ENCODE results near the gene DCANP1. TPM values are rescaled to one million over a fixed set of nuclear protein-coding genes. Genes with fewer than 3 reads are reported as not detected.
A peak's percentile ranks its signal among the peaks of the same experiment; 100 is the strongest.

The DCANP1 gene
- total and polyA plus RNA-seq, 2 of the 13 experiments (the other 11 are each of a cell fraction or from before 2014, with no cell fraction given) = not detected

GRCh38 chr5:135398855-135399793 lies 48.0 kb downstream of the DCANP1 start, which contains the start of gene MACROH2A1 (continued):
- TF ChIP-seq ZBTB14 (CRISPR knock-in tag; IDR thresholded peaks at IDR 0.05) (peak; percentile 57; the same call in 1 of the 2 replicates), ESRRA (CRISPR knock-in tag; IDR thresholded peaks at IDR 0.05; ENCODE audit: low read depth) (0 out of 2 replicates have a peak, but pooled peaks have one; percentile 66), ARID4A (CRISPR knock-in tag; IDR thresholded peaks at IDR 0.05; ENCODE audit: borderline replicate concordance) (peak; percentile 83; the same call in 1 of the 2 replicates), NCOA2 (CRISPR knock-in tag; IDR thresholded peaks at IDR 0.05) (peak; percentile 44; the same call in 1 of the 2 replicates), SPEN (CRISPR knock-in tag; IDR thresholded peaks at IDR 0.05; ENCODE audit: low read depth) (peak; percentile 75; the same call in 1 of the 2 replicates), TBL1XR1 (IDR thresholded peaks at IDR 0.05; ENCODE audit: borderline replicate concordance, low read length, partially characterized antibody) (peak; percentile 66), ZHX2 (IDR thresholded peaks at IDR 0.05; ENCODE audit: low read depth) (no peak), ZHX2 (CRISPR knock-in tag; IDR thresholded peaks at IDR 0.05; ENCODE audit: borderline replicate concordance) (peak; percentile 57; the same call in 1 of the 2 replicates), THAP11 (CRISPR knock-in tag; IDR thresholded peaks at IDR 0.05) (peak; percentile 87), ZBTB25 (CRISPR knock-in tag; IDR thresholded peaks at IDR 0.05) (peak; percentile 95; the same call in 1 of the 2 replicates), ZNF724P (CRISPR knock-in tag; IDR thresholded peaks at IDR 0.05; ENCODE audit: borderline replicate concordance) (peak; percentile 45; the same call in 1 of the 2 replicates), ZNF564 (CRISPR knock-in tag; IDR thresholded peaks at IDR 0.05) (peak; percentile 79), ZNF263 (CRISPR knock-in tag; IDR thresholded peaks at IDR 0.05) (peak; percentile 40; the same call in 1 of the 2 replicates), ZNF839 (CRISPR knock-in tag; IDR thresholded peaks at IDR 0.05; ENCODE audit: borderline replicate concordance) (0 out of 2 replicates have a peak, but pooled peaks have one; percentile 18)

All from HepG2 (cell line).